GM12878 (cell line): ENCODE data around the gene TBC1D1. TPM values are rescaled to one million over a fixed set of nuclear protein-coding genes. Genes with fewer than 3 reads are reported as not detected.

Source experiments
- HCFC1 ChIP-seq: fragments of 150-350 bp; IDR thresholded peaks from 2 replicates; pipeline ENCODE4 v1.6.1; 2014; ENCODE audit warnings: low read length
- PAX8 ChIP-seq: fragments of 450-650 bp; IDR thresholded peaks from 2 replicates; pipeline ENCODE4 v1.6.1; 2017; ENCODE audit warnings: mild to moderate bottlenecking, moderate library complexity
- YBX1 ChIP-seq: fragments of 450-650 bp; IDR thresholded peaks from 2 replicates; pipeline ENCODE4 v1.6.1; 2016; ENCODE audit warnings: antibody characterized with exemption
- polyA plus RNA-seq, 11 experiments: library from polyadenylated mRNA; depleted of rRNA in 4 of 11; unstranded in 6 of 11; stranded (reverse) in 5 of 11; fragments of >200 nt; fragmentation: Nextera tagmentation in 4 of 11; fragmentation: Illumina TruSeq in 1 of 11; extraction: Ambion mirVana in 4 of 11; extraction: Trizol in 1 of 11; gene quantifications; 1 replicate in 1 of 11; 2 replicates in 10 of 11; pipeline versions ENCODE4 v1.2.1 to v1.2.3, GENCODE V29; 2011 to 2016; ENCODE audit warnings: inconsistent platforms in 2 of 11, missing spikeins in 2 of 11, low read depth in 1 of 11
- total RNA-seq, 4 experiments: library from RNA; depleted of rRNA in 3 of 4; stranded (reverse); fragments of >200 nt in 3 of 4; fragmentation: Illumina TruSeq in 1 of 4; extraction: Trizol in 1 of 4; gene quantifications; 2 replicates each; pipeline versions ENCODE4 v1.2.1 to v1.2.3, GENCODE V29; 2013 to 2021
- TF ChIP-seq, protein P1 (sequence below): IDR thresholded peaks from 2 replicates; pipeline ENCODE4 v1.6.1; 2011; ENCODE audit warnings: borderline replicate concordance, low read depth, mild to moderate bottlenecking, moderate library complexity, mixed read lengths, low read length; ENCODE audit not compliant: insufficient read depth; ENCODE audit errors: extremely low read length

The TBC1D1 gene
- total and polyA plus RNA-seq, 10 of the 15 experiments (the other 5 are each of a cell fraction or from before 2014, with no cell fraction given): 5.3 to 102 (median 57.8) TPM

DNA sequence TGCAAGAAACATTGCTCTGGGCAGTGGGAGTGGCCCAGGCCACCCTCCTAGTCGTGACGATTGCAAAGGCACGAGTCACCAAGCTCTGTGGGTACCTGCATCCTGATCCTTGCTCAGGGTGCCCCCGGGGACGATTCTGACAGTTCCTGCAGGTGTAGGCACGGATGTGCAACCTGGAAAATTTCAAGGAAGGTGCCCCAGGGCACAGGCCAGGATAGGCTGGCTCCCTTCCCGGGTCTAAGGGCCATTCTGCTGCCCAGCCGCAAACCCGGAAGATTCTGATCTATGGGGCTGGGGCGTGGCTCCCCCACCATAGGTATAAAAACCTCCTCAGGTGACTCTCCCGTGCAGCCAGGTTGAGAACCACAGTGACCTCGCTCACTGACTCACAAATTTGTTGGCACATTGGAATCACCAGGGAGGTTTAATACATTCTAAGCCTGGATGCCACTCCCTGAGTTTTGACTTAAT is 297.8 kb downstream of the TBC1D1 start (continued):
- TF ChIP-seq, protein P1, sequence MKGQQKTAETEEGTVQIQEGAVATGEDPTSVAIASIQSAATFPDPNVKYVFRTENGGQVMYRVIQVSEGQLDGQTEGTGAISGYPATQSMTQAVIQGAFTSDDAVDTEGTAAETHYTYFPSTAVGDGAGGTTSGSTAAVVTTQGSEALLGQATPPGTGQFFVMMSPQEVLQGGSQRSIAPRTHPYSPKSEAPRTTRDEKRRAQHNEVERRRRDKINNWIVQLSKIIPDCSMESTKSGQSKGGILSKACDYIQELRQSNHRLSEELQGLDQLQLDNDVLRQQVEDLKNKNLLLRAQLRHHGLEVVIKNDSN: no peak
- TF ChIP-seq YBX1 (no peak), PAX8 (no peak), HCFC1 (no peak)

Other genes starting within 250 kb of the TBC1D1 start
- gene RELL1, start 204.7 kb upstream of the TBC1D1 start, total RNA-seq (2014; rRNA removed): 10.9 and 11.0 TPM in 2 replicates
- 8.1 and 9.3 TPM in 2 replicates for gene RELL1, start 204.7 kb upstream of the TBC1D1 start, total RNA-seq (2014; rRNA removed; fragmentation: Illumina TruSeq; extraction: Trizol)
- gene RELL1, start 204.7 kb upstream of the TBC1D1 start, total RNA-seq (2021): 6.0 and 6.9 TPM in 2 replicates
- 3.4 TPM in 2 replicates for gene RELL1, start 204.7 kb upstream of the TBC1D1 start, polyA plus RNA-seq (2011; rRNA removed)
- 1.5 and 1.6 TPM in 2 replicates for gene RELL1, start 204.7 kb upstream of the TBC1D1 start, polyA plus RNA-seq (2014; fragmentation: Illumina TruSeq; extraction: Trizol)
- under 1 TPM; 0.20 to 0.26 TPM for gene RELL1, start 204.7 kb upstream of the TBC1D1 start, polyA plus RNA-seq (2014; fragmentation: Nextera tagmentation; extraction: Ambion mirVana)
- 4.1 and 5.3 TPM in 2 replicates for gene RELL1, start 204.7 kb upstream of the TBC1D1 start, polyA plus RNA-seq (2014; rRNA removed)
- 1 to 10 TPM; 3.8 to 4.4 TPM for gene RELL1, start 204.7 kb upstream of the TBC1D1 start, polyA plus RNA-seq (2016; fragmentation: Nextera tagmentation; extraction: Ambion mirVana)
- gene PGM2, start 64.4 kb upstream of the TBC1D1 start, total RNA-seq (2014; rRNA removed): 31.4 and 36.5 TPM in 2 replicates
- gene PGM2, start 64.4 kb upstream of the TBC1D1 start, total RNA-seq (2014; rRNA removed; fragmentation: Illumina TruSeq; extraction: Trizol): 39.7 and 40.1 TPM in 2 replicates
- 39.2 and 41.1 TPM in 2 replicates for gene PGM2, start 64.4 kb upstream of the TBC1D1 start, total RNA-seq (2021)
- gene PGM2, start 64.4 kb upstream of the TBC1D1 start, polyA plus RNA-seq (2011; rRNA removed): 39.3 and 65.2 TPM in 2 replicates
- gene PGM2, start 64.4 kb upstream of the TBC1D1 start, polyA plus RNA-seq (2014; fragmentation: Illumina TruSeq; extraction: Trizol): 35.1 and 43.9 TPM in 2 replicates
- 10 to 100 TPM; 11.9 to 15.1 TPM for gene PGM2, start 64.4 kb upstream of the TBC1D1 start, polyA plus RNA-seq (2014; fragmentation: Nextera tagmentation; extraction: Ambion mirVana)
- 24.2 and 24.4 TPM in 2 replicates for gene PGM2, start 64.4 kb upstream of the TBC1D1 start, polyA plus RNA-seq (2014; rRNA removed)
- 10 to 100 TPM; 40.9 to 41.7 TPM for gene PGM2, start 64.4 kb upstream of the TBC1D1 start, polyA plus RNA-seq (2016; fragmentation: Nextera tagmentation; extraction: Ambion mirVana)
- 0.33 TPM in 1 of 2 replicates, not detected in the other for gene PTTG2, start 69.3 kb downstream of the TBC1D1 start, total RNA-seq (2014; rRNA removed)
- 0.54 and 0.55 TPM in 2 replicates for gene PTTG2, start 69.3 kb downstream of the TBC1D1 start, total RNA-seq (2014; rRNA removed; fragmentation: Illumina TruSeq; extraction: Trizol)
- 0.40 and 0.44 TPM in 2 replicates for gene PTTG2, start 69.3 kb downstream of the TBC1D1 start, total RNA-seq (2021)
- gene PTTG2, start 69.3 kb downstream of the TBC1D1 start, polyA plus RNA-seq (2011; rRNA removed): 0.13 and 0.31 TPM in 2 replicates
- not detected in 2 replicates for gene PTTG2, start 69.3 kb downstream of the TBC1D1 start, polyA plus RNA-seq (2014; fragmentation: Illumina TruSeq; extraction: Trizol)
- gene PTTG2, start 69.3 kb downstream of the TBC1D1 start, polyA plus RNA-seq (2014; fragmentation: Nextera tagmentation; extraction: Ambion mirVana): under 1 TPM in 1 of 2 experiments, not detected in 1; 0.09 TPM
- gene PTTG2, start 69.3 kb downstream of the TBC1D1 start, polyA plus RNA-seq (2014; rRNA removed): 0.56 TPM in 1 of 2 replicates, not detected in the other
- under 1 TPM; 0.33 to 0.44 TPM for gene PTTG2, start 69.3 kb downstream of the TBC1D1 start, polyA plus RNA-seq (2016; fragmentation: Nextera tagmentation; extraction: Ambion mirVana)